K562 (cell line): ENCODE data around the gene ABCB9. TPM values are rescaled to one million over a fixed set of nuclear protein-coding genes. Genes with fewer than 3 reads are reported as not detected.

ENCODE experiments used
- ATAC-seq: fragments of 200-7000 bp; cut with Tn5 transposase; 3 replicates; pipeline ENCODE4 v1.9.1; 2020; ENCODE audit warnings: moderate library complexity
- BruUV-seq: library from RNA; stranded (reverse); fragments of 400-500 nt; replicated peaks from 2 replicates; lab custom pipeline; 2021; lab: Mats Ljungman, UMichigan
- CTCF ChIA-PET: fragments of 300-600 bp; formaldehyde crosslinking; extraction: SDS; loops from one replicate; lab custom pipeline; 2021; ENCODE audit warnings: low intra/inter-chr PET ratio; lab: Yijun Ruan, JAX
- POLR2A ChIA-PET: fragments of 300-600, 350-650 bp; sonication (Branson Sonifier 250); formaldehyde crosslinking; extraction: SDS; loops from one replicate; lab custom pipeline; 2021; ENCODE audit warnings: antibody characterized with exemption, inconsistent platforms; lab: Yijun Ruan, JAX
- DNase-seq, 4 experiments: peaks; one replicate each; pipeline versions ENCODE4 v3.0.0 to v3.0.0-alpha.2; 2011 to 2018; ENCODE audit warnings: low spot score in 3 of 4, mixed read lengths in 3 of 4; ENCODE audit errors: extremely low read depth in 1 of 4
- FAIRE-seq: peaks from 2 replicates; lab custom pipeline; 2011; peaks lifted over from hg19 to GRCh38; lab: Jason Lieb, UNC
- H2AFZ ChIP-seq: 2 replicates; pipeline ENCODE4 v1.6.0; 2011; ENCODE audit warnings: low read depth, low read length, control low read depth, inconsistent platforms
- H3K27ac ChIP-seq: fragments of 200-600 bp; 3 replicates; pipeline ENCODE4 v1.8.0; 2011; ENCODE audit warnings: low read depth, mild to moderate bottlenecking, control low read depth, inconsistent platforms, low read length, moderate library complexity, mixed read lengths; ENCODE audit errors: extremely low read depth
- H3K27me3 ChIP-seq, 2 experiments: fragments of 300-600 bp in 1 of 2; 2 replicates in 1 of 2; 3 replicates in 1 of 2; pipeline versions ENCODE4 v1.6.0 to v1.8.0; 2011; ENCODE audit warnings: inconsistent platforms in 2 of 2, low read length in 2 of 2, mild to moderate bottlenecking in 1 of 2, mixed read lengths in 1 of 2, moderate library complexity in 1 of 2; ENCODE audit not compliant: control insufficient read depth in 2 of 2, insufficient read depth in 2 of 2
- H3K36me3 ChIP-seq: fragments of 300-600 bp; 3 replicates; pipeline ENCODE4 v1.8.0; 2011; ENCODE audit warnings: mild to moderate bottlenecking, low read length, inconsistent platforms; ENCODE audit not compliant: control insufficient read depth, insufficient read depth
- H3K4me1 ChIP-seq, 2 experiments: fragments of 200-600 bp in 1 of 2; replicated peaks in 1 of 2; 2 replicates in 1 of 2; 3 replicates in 1 of 2; pipeline versions ENCODE4 v1.5.1 to v1.8.0; 2011; ENCODE audit warnings: inconsistent platforms in 2 of 2, low read length in 2 of 2, mild to moderate bottlenecking in 1 of 2, mixed read lengths in 1 of 2, moderate library complexity in 1 of 2; ENCODE audit not compliant: control insufficient read depth in 2 of 2, insufficient read depth in 2 of 2
- H3K4me2 ChIP-seq: 2 replicates; pipeline ENCODE4 v1.6.1; 2011; ENCODE audit warnings: low read length, control low read depth, inconsistent platforms, mixed read lengths; ENCODE audit not compliant: insufficient read depth
- H3K4me3 ChIP-seq: fragments of 200-600 bp; sonication (generic), shearing (Covaris generic); 2 replicates; pipeline ENCODE4 v1.5.1; 2016; ENCODE audit warnings: control low read depth, inconsistent platforms
- H3K79me2 ChIP-seq: fragments of 200-600 bp; 3 replicates; pipeline ENCODE4 v1.8.0; 2011; ENCODE audit warnings: low read length, inconsistent platforms; ENCODE audit not compliant: control insufficient read depth, insufficient read depth
- H3K9ac ChIP-seq, 2 experiments: 2 replicates each; pipeline versions ENCODE4 v1.6.0 to v1.6.1; 2011; ENCODE audit warnings: low read depth in 2 of 2, low read length in 2 of 2, control low read depth in 1 of 2, inconsistent platforms in 1 of 2, mild to moderate bottlenecking in 1 of 2, mixed read lengths in 1 of 2; ENCODE audit not compliant: insufficient read depth in 1 of 2
- H3K9me1 ChIP-seq: one replicate; pipeline ENCODE4 v1.6.0; 2011; ENCODE audit warnings: inconsistent platforms, mild to moderate bottlenecking, low read length, moderate library complexity; ENCODE audit not compliant: control insufficient read depth, insufficient read depth
- H3K9me3 ChIP-seq: replicated peaks from 2 replicates; pipeline ENCODE4 v1.5.1; 2011; ENCODE audit warnings: low read depth, low read length, inconsistent platforms; ENCODE audit not compliant: control insufficient read depth, insufficient read depth
- H4K20me1 ChIP-seq: replicated peaks from 2 replicates; pipeline ENCODE4 v1.6.1; 2011; ENCODE audit warnings: low read length, inconsistent platforms, mixed read lengths; ENCODE audit not compliant: control insufficient read depth, insufficient read depth
- POLR2A ChIP-seq: fragments of 450-650 bp; conservative IDR thresholded peaks from 2 replicates; pipeline ENCODE4 v1.6.1; 2016
- TFAP4 ChIP-seq: sonication (generic); formaldehyde crosslinking; IDR thresholded peaks from 2 replicates; pipeline ENCODE4 v1.8.0; 2022; ENCODE audit warnings: missing genetic modification reagents, mild to moderate bottlenecking, moderate library complexity, borderline replicate concordance
- UBTF ChIP-seq, 2 experiments: IDR thresholded peaks; 2 replicates each; pipeline ENCODE4 v1.6.1; 2012; ENCODE audit warnings: improper control_type of control experiment in 2 of 2, low read depth in 2 of 2, low read length in 2 of 2, borderline replicate concordance in 1 of 2
- ZFX ChIP-seq: sonication (generic); formaldehyde crosslinking; IDR thresholded peaks from 2 replicates; pipeline ENCODE4 v1.8.0; 2022; ENCODE audit warnings: mild to moderate bottlenecking, missing genetic modification reagents, moderate library complexity
- ZNF449 ChIP-seq: fragments of 250-450 bp; sonication (Bioruptor Pico); IDR thresholded peaks from 2 replicates; pipeline ENCODE4 v1.8.0; 2022; ENCODE audit warnings: moderate library complexity, mild to moderate bottlenecking, inconsistent platforms
- ZNF518B ChIP-seq: fragments of 250-450 bp; sonication (Bioruptor Pico); IDR thresholded peaks from 2 replicates; pipeline ENCODE4 v1.5.0; 2021; ENCODE audit warnings: mild to moderate bottlenecking, moderate library complexity
- ZNF586 ChIP-seq: fragments of 450-650 bp; formaldehyde crosslinking; conservative IDR thresholded peaks from 2 replicates; pipeline ENCODE4 v1.4.0; 2020; ENCODE audit warnings: mild to moderate bottlenecking, moderate library complexity
- WGBS: fragments of 100-300 bp; shearing (Covaris generic); methylation state at CpG from one replicate; pipeline ENCODE4 v1.1.6; 2016; ENCODE audit warnings: low coverage, mixed read lengths; ENCODE audit not compliant: insufficient coverage; ENCODE audit errors: missing lambda C conversion rate; 5-methylcytosine and 5-hydroxymethylcytosine counted together
- in situ Hi-C: fragments of 300-500 bp; cut with MboI; formaldehyde crosslinking; loops from 4 replicates; pipeline ENCODE4 v1.15.0; 2018; ENCODE audit warnings: inconsistent platforms, mixed read lengths
- intact Hi-C: fragments of 100-400 bp; cut with micrococcal nuclease; formaldehyde crosslinking; loops from 2 replicates; pipeline ENCODE4 v1.14.2; 2022
- polyA plus RNA-seq, 8 experiments: library from polyadenylated mRNA; depleted of rRNA in 4 of 8; stranded (reverse) in 5 of 8; unstranded in 3 of 8; fragments of >200 nt; fragmentation: Nextera tagmentation in 2 of 8; fragmentation: Illumina TruSeq in 1 of 8; extraction: Ambion mirVana in 2 of 8; extraction: Trizol in 1 of 8; gene quantifications; 2 replicates each; pipeline versions ENCODE4 v1.2.1 to v1.2.3, GENCODE V29; 2011 to 2014; ENCODE audit warnings: inconsistent platforms in 1 of 8, missing spikeins in 1 of 8
- total RNA-seq, 7 experiments: library from RNA; depleted of rRNA in 6 of 7; stranded (reverse); fragments of >200 nt in 6 of 7; fragmentation: Illumina TruSeq in 2 of 7; extraction: Trizol in 2 of 7; gene quantifications; 2 replicates each; pipeline versions ENCODE4 v1.2.1 to v1.2.3, GENCODE V29; 2011 to 2021; ENCODE audit warnings: low replicate concordance in 1 of 7

ABCB9 gene
- total and polyA plus RNA-seq, 9 of the 15 experiments (the other 6 are each of a cell fraction or from before 2014, with no cell fraction given): 0.20 to 12.6 (median 6.2) TPM

- CTCF ChIA-PET: no interaction called here
- TF ChIP-seq POLR2A (peak; percentile 36; the same call in 1 of the 2 replicates), ZNF518B (no peak), ZFX (CRISPR knock-in tag) (peak; percentile 56), ZNF586 (CRISPR knock-in tag) (no peak), ZNF449 (no peak), TFAP4 (0 out of 2 replicates have a peak, but pooled peaks have one; percentile 10), UBTF (IDR thresholded peaks at IDR 0.05; ENCODE audit: borderline replicate concordance in 1 of 2, low read depth in 2 of 2, low read length in 2 of 2) (0 out of 4 replicates have a peak, but pooled peaks of 1 of the 2 experiments have one; percentile 51)
Observed at GRCh38 chr12:122984612-122985337, 18.5 kb upstream of the ABCB9 start.

More at GRCh38 chr12:122984612-122985337, 18.5 kb upstream of the ABCB9 start:
- FAIRE-seq (peak; percentile 62), ATAC-seq (peak; percentile 1; the same call in 2 of the 3 replicates), DNase-seq (peak in 1 of 4 experiments; percentile 44)
- WGBS: 42% methylated on average over 23 of the region's 34 CpGs
- Histone ChIP-seq H3K4me3 (no peak overlapping the region), H4K20me1 (peaks cover 5% of the 10 kb centered on the region; the same call in 1 of the 2 replicates), H3K27ac (peak overlapping the region; percentile 67), H3K36me3 (peaks cover 29% of the 10 kb centered on the region), H3K4me2 (peak overlapping the region; percentile 24; the same call in 1 of the 2 replicates), H2AFZ (peak overlapping the region; percentile 58), H3K79me2 (peaks cover 28% of the 10 kb centered on the region), H3K9me1 (no peaks in the 10 kb centered on the region), H3K4me1 (peaks cover 28 to 93% of the 10 kb centered on the region in 2 experiments), H3K9me3 (no peaks in the 10 kb centered on the region), H3K9ac (peak overlapping the region; percentile 15 to 85; a peak in 3 of 4 replicates), H3K27me3 (no peaks in the 10 kb centered on the region)
- intact Hi-C loops (loop anchor here (5.0 to 10.0 kb wide), 2 partner anchors 48 to 160 kb away; no protein-coding TSS in a partner anchor), in situ Hi-C loops (no loop called here)
- POLR2A ChIA-PET: interaction anchor here (0.7 to 4.0 kb wide), 4 partner anchors 9 to 247 kb away, joined by 3 to 22 read pairs (median 6); partner anchors contain the start of genes MPHOSPH9 and OGFOD2
- BruUV-seq: no TSS peak
